Lower leg skin (tissue), 4 donors: ENCODE results near the gene PGBD4. TPM values are rescaled to one million over a fixed set of nuclear protein-coding genes. Genes with fewer than 3 reads are reported as not detected.

ENCODE experiments used
- DNase-seq, 2 donors: peaks; one replicate each; pipeline ENCODE4 v3.0.0-alpha.2; 2019; ENCODE audit warnings: low spot score in 2 of 2
- H3K4me3 ChIP-seq: fragments of 200-600 bp; sonication (generic); 2 replicates; pipeline ENCODE4 v1.5.1; 2017; ENCODE audit warnings: mild to moderate bottlenecking, low read depth; ENCODE audit not compliant: poor library complexity, severe bottlenecking
- POLR2A ChIP-seq, 2 donors: fragments of 450-650 bp; IDR thresholded peaks; one replicate each; pipeline ENCODE4 v1.6.1; 2016 to 2017; ENCODE audit warnings: antibody characterized with exemption in 2 of 2, mild to moderate bottlenecking in 1 of 2, moderate library complexity in 1 of 2
- WGBS, 2 donors: methylation state at CpG; one replicate each; pipeline ENCODE4 v1.1.5; 2018; 5-methylcytosine and 5-hydroxymethylcytosine counted together
- intact Hi-C: fragments of 100-400 bp; cut with DNase I; formaldehyde crosslinking; loops from one replicate; pipeline ENCODE4 v1.15.0; 2023; ENCODE audit warnings: low total_unique reads
- total RNA-seq, 4 donors: library from RNA; depleted of rRNA; stranded (reverse); fragments of >200 nt; gene quantifications; one replicate each; pipeline ENCODE4 v1.1.0, GENCODE V29; 2016
- TF ChIP-seq, protein P1 (sequence below), 3 donors: fragments of 450-650 bp; IDR thresholded peaks; one replicate each; pipeline ENCODE4 v1.5.1; 2016; ENCODE audit warnings: antibody characterized with exemption in 3 of 3, mild to moderate bottlenecking in 3 of 3, moderate library complexity in 2 of 3

PGBD4 gene
- total RNA-seq, 4 donors from 2014 or later, result 1.2 to 1.5 (median 1.4) TPM

DNA sequence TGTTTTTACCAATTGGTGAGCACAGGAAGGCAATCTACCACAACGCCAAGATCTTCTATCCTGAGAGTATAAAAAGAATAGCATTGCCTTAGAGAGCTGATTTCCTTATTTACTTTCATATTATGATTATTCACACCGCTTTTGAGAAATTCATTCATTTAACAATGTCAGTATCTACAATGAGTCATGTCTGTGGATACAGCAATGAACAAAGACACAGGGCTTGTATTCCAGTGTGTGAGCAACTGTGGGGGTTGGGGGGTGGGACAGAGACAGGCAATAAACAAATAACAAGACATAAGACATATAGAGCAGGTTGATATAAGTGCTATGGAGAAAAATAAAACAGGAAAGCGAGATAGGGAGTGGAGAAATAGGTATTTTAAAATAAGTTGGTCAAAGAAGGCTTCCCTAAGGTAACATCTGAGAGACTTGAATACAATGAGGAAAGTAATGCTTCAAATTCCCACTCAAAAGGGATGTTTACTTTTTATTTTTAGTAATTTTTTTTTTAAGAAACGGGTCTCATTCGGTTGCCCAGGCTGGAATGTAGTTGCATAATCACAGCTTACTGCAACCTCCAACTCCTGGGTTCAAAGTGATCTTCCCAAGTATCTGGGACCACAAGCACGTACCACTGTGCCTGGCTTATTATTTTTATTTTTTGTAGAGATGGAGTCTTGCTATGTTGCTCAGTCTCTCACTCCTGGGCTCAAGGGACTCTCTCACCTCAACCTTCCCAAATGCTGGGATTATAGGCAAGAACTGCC, 45.7 kb downstream of the PGBD4 start:
- 66 to 70% methylated on average over 6 of the region's 6 CpGs for WGBS, 2 donors

GRCh38 chr15:34154725-34155204, 52.9 kb downstream of the PGBD4 start:
- no peak overlapping the region for H3K4me3 ChIP-seq
- intact Hi-C loops, result no loop called here
- DNase-seq, result no peak
- WGBS, 2 donors, result 95 to 96% methylated on average over 7 of the region's 7 CpGs
- TF ChIP-seq, protein P1, sequence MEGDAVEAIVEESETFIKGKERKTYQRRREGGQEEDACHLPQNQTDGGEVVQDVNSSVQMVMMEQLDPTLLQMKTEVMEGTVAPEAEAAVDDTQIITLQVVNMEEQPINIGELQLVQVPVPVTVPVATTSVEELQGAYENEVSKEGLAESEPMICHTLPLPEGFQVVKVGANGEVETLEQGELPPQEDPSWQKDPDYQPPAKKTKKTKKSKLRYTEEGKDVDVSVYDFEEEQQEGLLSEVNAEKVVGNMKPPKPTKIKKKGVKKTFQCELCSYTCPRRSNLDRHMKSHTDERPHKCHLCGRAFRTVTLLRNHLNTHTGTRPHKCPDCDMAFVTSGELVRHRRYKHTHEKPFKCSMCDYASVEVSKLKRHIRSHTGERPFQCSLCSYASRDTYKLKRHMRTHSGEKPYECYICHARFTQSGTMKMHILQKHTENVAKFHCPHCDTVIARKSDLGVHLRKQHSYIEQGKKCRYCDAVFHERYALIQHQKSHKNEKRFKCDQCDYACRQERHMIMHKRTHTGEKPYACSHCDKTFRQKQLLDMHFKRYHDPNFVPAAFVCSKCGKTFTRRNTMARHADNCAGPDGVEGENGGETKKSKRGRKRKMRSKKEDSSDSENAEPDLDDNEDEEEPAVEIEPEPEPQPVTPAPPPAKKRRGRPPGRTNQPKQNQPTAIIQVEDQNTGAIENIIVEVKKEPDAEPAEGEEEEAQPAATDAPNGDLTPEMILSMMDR (IDR thresholded peaks at IDR 0.05), result no peak
- no peak for TF ChIP-seq POLR2A (IDR thresholded peaks at IDR 0.05)

More for the DNA sequence above, 45.7 kb downstream of the PGBD4 start:
- intact Hi-C loops, result no loop called here
- TF ChIP-seq, protein P1 (IDR thresholded peaks at IDR 0.05), result no peak
- TF ChIP-seq POLR2A (IDR thresholded peaks at IDR 0.05), result no peak
- DNase-seq, result no peak
- H3K4me3 ChIP-seq, result no peak overlapping the region

DNA sequence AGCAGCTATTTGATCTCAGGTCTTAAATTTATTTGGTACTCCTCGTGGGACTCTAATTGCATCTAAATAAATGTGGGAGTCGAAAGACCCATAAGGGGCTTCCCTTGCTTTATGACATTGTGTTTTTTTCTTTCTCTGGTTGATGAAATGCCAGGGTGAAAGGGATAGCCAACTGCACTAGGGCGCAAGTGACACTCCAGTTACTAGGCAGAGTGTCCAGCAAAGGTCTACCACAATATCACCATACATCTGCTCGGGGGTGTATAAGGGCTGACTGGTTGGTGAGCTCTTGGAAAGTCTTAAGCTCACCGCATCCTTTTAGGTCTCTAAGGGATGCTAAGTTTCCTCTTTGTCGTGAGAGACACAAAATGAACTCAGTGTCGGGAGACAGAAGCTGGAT, 54.0 kb downstream of the PGBD4 start:
- H3K4me3 ChIP-seq, result no peak overlapping the region
- TF ChIP-seq, protein P1 (IDR thresholded peaks at IDR 0.05), result no peak
- TF ChIP-seq POLR2A (IDR thresholded peaks at IDR 0.05), result no peak
- DNase-seq, result no peak
- intact Hi-C loops, result no loop called here
- 91% methylated on average over 7 of the region's 7 CpGs for WGBS, 2 donors

Other genes starting within 250 kb of the PGBD4 start
- not detected for gene CHRM5, start 133.6 kb upstream of the PGBD4 start, total RNA-seq
- 10 to 100 TPM in 3 of 4 donors, 1 to 10 TPM in 1; 9.7 to 17.0 (median 12.9) TPM for gene AVEN, start 62.9 kb upstream of the PGBD4 start, total RNA-seq
- 10 to 100 TPM; 28.8 to 51.3 (median 43.1) TPM for gene EMC7, start 221 bp upstream of the PGBD4 start, total RNA-seq
- gene KATNBL1, start 108.0 kb downstream of the PGBD4 start, total RNA-seq, result 10 to 100 TPM; 25.7 to 42.8 (median 39.2) TPM
- gene EMC4, start 122.9 kb downstream of the PGBD4 start, total RNA-seq, result 100 to 1,000 TPM; 113 to 176 (median 121) TPM
- 10 to 100 TPM; 23.1 to 25.7 (median 23.6) TPM for gene SLC12A6, start 235.7 kb downstream of the PGBD4 start, total RNA-seq
- gene NOP10, start 241.1 kb downstream of the PGBD4 start, total RNA-seq, result 100 to 1,000 TPM; 107 to 129 (median 124) TPM
- not detected for gene NUTM1, start 241.2 kb downstream of the PGBD4 start, total RNA-seq